HG03439 (cell line): ENCODE data around the gene PTPRM.

Source experiments
- ATAC-seq: cut with Tn5 transposase; IDR thresholded peaks from one replicate; pipeline ENCODE4 v1.9.1; 2021; ENCODE audit warnings: mild to moderate bottlenecking, moderate library complexity; ENCODE audit not compliant: unreplicated experiment

PTPRM gene

GRCh38 chr18:8332286-8332685 lies 765.2 kb downstream of the PTPRM start:
- no peak for ATAC-seq

- no peak for ATAC-seq
Measured at GRCh38 chr18:8333961-8334360, 766.8 kb downstream of the PTPRM start.

- ATAC-seq: no peak
Measured at GRCh38 chr18:8337211-8337610, 770.1 kb downstream of the PTPRM start.

- ATAC-seq: no peak
Measured at GRCh38 chr18:8339210-8339609, 772.1 kb downstream of the PTPRM start.

- no peak for ATAC-seq
Measured at GRCh38 chr18:8339952-8340351, 772.8 kb downstream of the PTPRM start.

- no peak for ATAC-seq
Measured at GRCh38 chr18:8341481-8342230, 774.5 kb downstream of the PTPRM start.

- ATAC-seq: no peak
Measured at GRCh38 chr18:8348051-8348720, 781.1 kb downstream of the PTPRM start.

GRCh38 chr18:8349608-8350323 lies 782.6 kb downstream of the PTPRM start:
- ATAC-seq: no peak

- no peak for ATAC-seq
Measured at GRCh38 chr18:8350628-8351027, 783.5 kb downstream of the PTPRM start.

- ATAC-seq: no peak
Measured at GRCh38 chr18:8351161-8351560, 784.0 kb downstream of the PTPRM start.

- ATAC-seq: no peak
Measured at GRCh38 chr18:8354304-8354703, 787.2 kb downstream of the PTPRM start.

GRCh38 chr18:8356001-8356400 lies 788.9 kb downstream of the PTPRM start:
- no peak for ATAC-seq

- no peak for ATAC-seq
Measured at GRCh38 chr18:8357320-8357719, 790.2 kb downstream of the PTPRM start.

- no peak for ATAC-seq
Measured at GRCh38 chr18:8358033-8358765, 791.1 kb downstream of the PTPRM start.

- ATAC-seq: no peak
Measured at GRCh38 chr18:8359076-8359475, 792.0 kb downstream of the PTPRM start.

- ATAC-seq: no peak
Measured at GRCh38 chr18:8359481-8359880, 792.4 kb downstream of the PTPRM start.

GRCh38 chr18:8361941-8362471 lies 794.9 kb downstream of the PTPRM start:
- no peak for ATAC-seq

GRCh38 chr18:8362863-8363262 lies 795.7 kb downstream of the PTPRM start:
- ATAC-seq: no peak

- no peak for ATAC-seq
Measured at GRCh38 chr18:8364385-8364784, 797.3 kb downstream of the PTPRM start.

GRCh38 chr18:8365006-8365405 lies 797.9 kb downstream of the PTPRM start:
- no peak for ATAC-seq

GRCh38 chr18:8365528-8365927 lies 798.4 kb downstream of the PTPRM start:
- ATAC-seq: no peak
